Activated CD8-positive, alpha-beta T cell treated with anti-CD3 and anti-CD28 coated beads, Interleukin-2, amount 10 ng/mL, durations not matched to agents 7 days and 5 days (primary cell): ENCODE results near the gene TET2. TPM values are rescaled to one million over a fixed set of nuclear protein-coding genes. Genes with fewer than 3 reads are reported as not detected.

Source experiments
- ATAC-seq: fragments of 150-1000 bp; cut with Tn5 transposase; one replicate; pipeline ENCODE4 v1.10.0; 2021; ENCODE audit warnings: moderate library complexity
- CTCF ChIA-PET: fragments of 350-600 bp; sonication (Branson Sonifier 250); formaldehyde crosslinking; loops from one replicate; lab custom pipeline; 2021; ENCODE audit warnings: antibody characterized with exemption; lab: Charles Lee
- POLR2A ChIA-PET: fragments of 350-600 bp; sonication (Branson Sonifier 250); formaldehyde crosslinking; loops from one replicate; lab custom pipeline; 2021; ENCODE audit warnings: antibody characterized with exemption; lab: Charles Lee
- DNase-seq: peaks from one replicate; pipeline ENCODE4 v3.0.0-alpha.2; 2020
- H3K27ac Mint-ChIP-seq: one replicate; pipeline ENCODE4 v1.8.0; 2021; ENCODE audit warnings: mild to moderate bottlenecking, mixed read lengths
- H3K27me3 Mint-ChIP-seq: one replicate; pipeline ENCODE4 v1.8.0; 2021; ENCODE audit warnings: low read depth, mixed read lengths
- H3K36me3 Mint-ChIP-seq: one replicate; pipeline ENCODE4 v1.8.0; 2021; ENCODE audit warnings: low read depth, mixed read lengths
- H3K4me1 Mint-ChIP-seq: one replicate; pipeline ENCODE4 v1.8.0; 2021; ENCODE audit warnings: low read depth, mixed read lengths
- H3K4me3 Mint-ChIP-seq: one replicate; pipeline ENCODE4 v1.8.0; 2021; ENCODE audit warnings: mild to moderate bottlenecking, mixed read lengths
- H3K9me3 Mint-ChIP-seq: one replicate; pipeline ENCODE4 v1.8.0; 2022; ENCODE audit warnings: mixed read lengths; ENCODE audit not compliant: insufficient read depth
- total RNA-seq, 2 experiments: library from RNA; stranded (reverse); gene quantifications; one replicate each; pipeline ENCODE4 v1.2.3, GENCODE V29; 2021

The TET2 gene
- total RNA-seq, 2 experiments from 2014 or later, result 28.4 to 29.3 TPM

GRCh38 chr4:105186701-105187161 is 40.1 kb downstream of the TET2 start:
- ATAC-seq, result no peak
- H3K27ac Mint-ChIP-seq, result no peak overlapping the region
- peaks cover 20% of the 10 kb centered on the region for H3K36me3 Mint-ChIP-seq
- peaks cover 10% of the 10 kb centered on the region for H3K4me1 Mint-ChIP-seq
- POLR2A ChIA-PET, result no interaction called here
- DNase-seq, result no peak
- CTCF ChIA-PET, result no interaction called here
- no peak overlapping the region for H3K4me3 Mint-ChIP-seq
- H3K9me3 Mint-ChIP-seq, result no peaks in the 10 kb centered on the region
- H3K27me3 Mint-ChIP-seq, result no peaks in the 10 kb centered on the region

- ATAC-seq (no peak), DNase-seq (no peak)
- Mint-ChIP-seq H3K27ac (no peak overlapping the region), H3K4me1 (peaks cover 9% of the 10 kb centered on the region), H3K27me3 (no peaks in the 10 kb centered on the region), H3K36me3 (peaks cover 29% of the 10 kb centered on the region), H3K9me3 (no peaks in the 10 kb centered on the region), H3K4me3 (no peak overlapping the region)
- POLR2A ChIA-PET, result interaction anchor here (0.7 kb wide), 1 partner anchor 9 kb away, joined by 3 read pairs; no protein-coding TSS in a partner anchor
- CTCF ChIA-PET, result interaction anchor here (0.7 kb wide), 1 partner anchor 25 kb away, joined by 3 read pairs; no protein-coding TSS in a partner anchor
These were observed 43.4 kb downstream of the TET2 start for GRCh38 chr4:105189855-105190650.

DNA sequence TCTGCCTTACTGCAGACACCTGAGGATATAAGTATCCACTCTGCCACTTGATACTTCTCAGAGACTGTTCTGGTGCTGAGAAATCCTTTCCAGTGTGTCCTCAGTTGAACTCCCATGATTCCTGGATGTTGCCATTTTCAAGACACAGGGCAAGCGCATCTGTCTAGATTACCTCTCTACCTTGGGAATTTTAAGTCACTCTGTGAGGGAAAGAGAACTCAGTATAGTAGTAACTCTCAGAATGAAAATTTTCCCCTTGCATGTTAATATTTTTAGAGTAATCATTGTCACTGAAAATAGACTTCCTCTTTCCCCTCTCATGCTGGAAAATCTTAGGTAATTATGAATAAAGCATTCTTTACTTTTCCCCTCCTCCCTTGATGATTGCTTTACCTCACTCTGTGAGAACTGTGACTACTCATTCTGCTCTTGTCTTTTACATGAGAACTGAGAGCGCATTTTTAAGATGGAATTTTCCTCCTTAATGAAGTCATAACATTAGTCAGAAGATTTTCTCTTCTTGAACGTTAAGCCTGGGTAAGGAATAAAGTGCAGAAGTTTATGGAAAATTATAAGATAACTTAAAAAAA is 45.0 kb downstream of the TET2 start:
- ChIA-PET CTCF (no interaction called here), POLR2A (no interaction called here)
- H3K4me1 Mint-ChIP-seq, result peaks cover 10% of the 10 kb centered on the region
- H3K27me3 Mint-ChIP-seq, result no peaks in the 10 kb centered on the region
- no peaks in the 10 kb centered on the region for H3K9me3 Mint-ChIP-seq
- ATAC-seq (no peak), DNase-seq (no peak)
- no peak overlapping the region for H3K27ac Mint-ChIP-seq
- H3K4me3 Mint-ChIP-seq, result no peak overlapping the region
- H3K36me3 Mint-ChIP-seq, result peaks cover 42% of the 10 kb centered on the region

DNA sequence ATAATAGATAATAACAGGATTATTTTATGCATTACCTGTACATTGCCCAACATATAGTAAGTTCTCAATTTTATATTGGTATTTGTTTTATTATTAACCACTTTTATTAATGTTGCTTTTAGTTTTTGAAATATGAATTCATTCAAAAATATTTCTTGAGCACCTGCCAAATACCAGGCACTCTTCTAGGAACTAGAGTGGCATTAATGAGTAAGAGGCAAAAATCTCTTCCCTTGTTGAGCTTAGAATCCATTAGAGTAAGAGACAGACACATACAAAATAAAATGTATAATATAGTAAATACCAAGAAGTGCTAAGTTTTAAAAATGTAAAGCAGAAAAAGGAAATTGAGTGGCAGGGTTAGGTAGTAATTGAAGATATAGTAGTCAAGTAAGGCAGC is 45.8 kb downstream of the TET2 start:
- ATAC-seq, result no peak
- H3K36me3 Mint-ChIP-seq, result peaks cover 47% of the 10 kb centered on the region
- no peak overlapping the region for H3K27ac Mint-ChIP-seq
- no peak overlapping the region for H3K4me3 Mint-ChIP-seq
- DNase-seq, result no peak
- ChIA-PET CTCF (no interaction called here), POLR2A (no interaction called here)
- H3K9me3 Mint-ChIP-seq, result no peaks in the 10 kb centered on the region
- H3K4me1 Mint-ChIP-seq, result peaks cover 10% of the 10 kb centered on the region
- H3K27me3 Mint-ChIP-seq, result no peaks in the 10 kb centered on the region

GRCh38 chr4:105192910-105193309 is 46.2 kb downstream of the TET2 start:
- ChIA-PET CTCF (no interaction called here), POLR2A (no interaction called here)
- H3K9me3 Mint-ChIP-seq, result no peaks in the 10 kb centered on the region
- DNase-seq (no peak), ATAC-seq (no peak)
- peaks cover 47% of the 10 kb centered on the region for H3K36me3 Mint-ChIP-seq
- peaks cover 10% of the 10 kb centered on the region for H3K4me1 Mint-ChIP-seq
- H3K27ac Mint-ChIP-seq, result no peak overlapping the region
- no peak overlapping the region for H3K4me3 Mint-ChIP-seq
- no peaks in the 10 kb centered on the region for H3K27me3 Mint-ChIP-seq

DNA sequence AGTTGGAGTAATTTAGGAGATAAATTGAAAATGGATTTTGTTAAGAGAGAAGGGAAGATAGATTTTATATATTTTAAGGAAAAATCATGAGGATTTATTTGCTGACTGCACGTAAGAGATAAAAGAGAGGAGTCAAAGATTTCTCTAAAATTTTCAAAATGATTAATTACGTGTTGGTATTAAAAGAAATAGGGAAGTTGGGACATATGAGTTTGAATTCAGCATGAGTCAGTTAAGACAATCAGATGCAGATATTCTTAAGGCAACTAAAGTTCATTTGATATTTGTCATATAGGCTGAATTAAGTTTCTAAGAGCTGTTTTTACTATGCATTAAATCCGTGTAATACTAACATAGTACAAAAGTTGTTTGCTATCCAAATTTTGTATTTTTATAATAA is 46.9 kb downstream of the TET2 start:
- H3K27me3 Mint-ChIP-seq, result no peaks in the 10 kb centered on the region
- H3K4me3 Mint-ChIP-seq, result no peak overlapping the region
- no peak for ATAC-seq
- H3K27ac Mint-ChIP-seq, result no peak overlapping the region
- peaks cover 47% of the 10 kb centered on the region for H3K36me3 Mint-ChIP-seq
- H3K4me1 Mint-ChIP-seq, result peaks cover 10% of the 10 kb centered on the region
- no peak for DNase-seq
- H3K9me3 Mint-ChIP-seq, result no peaks in the 10 kb centered on the region
- POLR2A ChIA-PET, result no interaction called here
- CTCF ChIA-PET, result interaction anchor here (1.1 kb wide), 1 partner anchor 31 kb away, joined by 3 read pairs; no protein-coding TSS in a partner anchor

- Mint-ChIP-seq H3K27ac (no peak overlapping the region), H3K9me3 (no peaks in the 10 kb centered on the region), H3K36me3 (peaks cover 48% of the 10 kb centered on the region), H3K4me1 (peaks cover 10% of the 10 kb centered on the region), H3K27me3 (no peaks in the 10 kb centered on the region), H3K4me3 (no peak overlapping the region)
- CTCF ChIA-PET, result interaction anchor here (0.7 to 1.1 kb wide), 2 partner anchors 32 to 67 kb away, joined by 3 read pairs; no protein-coding TSS in a partner anchor
- no peak for DNase-seq
- POLR2A ChIA-PET, result no interaction called here
- ATAC-seq, result no peak
These were observed 47.9 kb downstream of the TET2 start for GRCh38 chr4:105194328-105195231.

GRCh38 chr4:105196523-105197145 is 50.0 kb downstream of the TET2 start:
- H3K4me1 Mint-ChIP-seq, result peaks cover 10% of the 10 kb centered on the region
- no peaks in the 10 kb centered on the region for H3K9me3 Mint-ChIP-seq
- ChIA-PET CTCF (interaction anchor here (1.2 to 1.3 kb wide), 2 partner anchors 10 to 17 kb away, joined by 3 to 5 read pairs; no protein-coding TSS in a partner anchor), POLR2A (no interaction called here)
- ATAC-seq, result no peak
- no peak for DNase-seq
- H3K27ac Mint-ChIP-seq, result no peak overlapping the region
- no peak overlapping the region for H3K4me3 Mint-ChIP-seq
- peaks cover 44% of the 10 kb centered on the region for H3K36me3 Mint-ChIP-seq
- no peaks in the 10 kb centered on the region for H3K27me3 Mint-ChIP-seq

DNA sequence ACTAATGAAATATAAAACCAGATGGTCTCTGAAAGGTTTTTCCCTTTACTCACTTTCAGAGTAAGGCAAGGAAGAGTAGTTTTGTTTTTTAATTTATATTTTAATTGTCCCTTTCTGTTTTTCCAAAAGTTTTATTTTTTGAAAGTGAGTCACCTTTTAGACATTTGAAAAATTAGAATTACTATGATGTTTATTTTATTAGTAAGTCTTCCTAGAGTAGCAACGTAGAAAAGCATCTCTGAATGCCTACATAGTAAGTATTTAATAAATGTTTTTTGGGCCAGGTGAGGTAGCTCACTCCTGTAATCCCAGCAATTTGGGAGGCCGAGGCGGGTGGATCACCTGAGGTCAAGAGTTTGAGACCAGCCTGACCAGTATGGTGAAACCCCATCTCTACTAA is 51.1 kb downstream of the TET2 start:
- H3K4me3 Mint-ChIP-seq, result no peak overlapping the region
- no peak overlapping the region for H3K27ac Mint-ChIP-seq
- no peaks in the 10 kb centered on the region for H3K9me3 Mint-ChIP-seq

DNA sequence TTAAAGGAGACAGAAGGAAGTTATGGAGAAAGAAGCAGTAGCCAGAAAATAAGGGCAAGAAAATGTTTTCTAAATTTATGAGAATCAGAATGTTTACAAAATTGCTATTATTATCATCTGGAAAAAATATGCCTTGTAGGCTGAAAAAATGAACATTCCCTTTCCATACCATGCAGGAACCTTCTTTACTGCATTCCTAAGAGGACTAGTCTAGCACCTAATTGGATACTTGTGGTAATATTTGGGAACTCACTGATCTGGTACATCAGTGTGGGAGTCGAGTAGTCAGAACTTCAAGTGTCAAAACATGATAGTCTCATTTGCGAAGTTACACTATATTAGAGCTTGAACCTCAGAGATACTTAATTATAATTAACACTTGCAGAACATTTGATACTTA is 51.9 kb downstream of the TET2 start:
- no peak overlapping the region for H3K27ac Mint-ChIP-seq
- POLR2A ChIA-PET, result no interaction called here
- ATAC-seq, result no peak
- CTCF ChIA-PET, result interaction anchor here (1.4 kb wide), 1 partner anchor 36 kb away, joined by 4 read pairs; no protein-coding TSS in a partner anchor
- H3K4me1 Mint-ChIP-seq, result peaks cover 7% of the 10 kb centered on the region
- no peaks in the 10 kb centered on the region for H3K27me3 Mint-ChIP-seq
- DNase-seq, result no peak
- no peak overlapping the region for H3K4me3 Mint-ChIP-seq
- peaks cover 37% of the 10 kb centered on the region for H3K36me3 Mint-ChIP-seq
- no peaks in the 10 kb centered on the region for H3K9me3 Mint-ChIP-seq

More for the DNA sequence above, 51.1 kb downstream of the TET2 start:
- CTCF ChIA-PET, result interaction anchor here (1.4 kb wide), 1 partner anchor 37 kb away, joined by 4 read pairs; no protein-coding TSS in a partner anchor
- Mint-ChIP-seq H3K36me3 (peaks cover 41% of the 10 kb centered on the region), H3K27me3 (no peaks in the 10 kb centered on the region), H3K4me1 (peaks cover 10% of the 10 kb centered on the region)
- ATAC-seq (no peak), DNase-seq (no peak)
- POLR2A ChIA-PET, result no interaction called here

DNA sequence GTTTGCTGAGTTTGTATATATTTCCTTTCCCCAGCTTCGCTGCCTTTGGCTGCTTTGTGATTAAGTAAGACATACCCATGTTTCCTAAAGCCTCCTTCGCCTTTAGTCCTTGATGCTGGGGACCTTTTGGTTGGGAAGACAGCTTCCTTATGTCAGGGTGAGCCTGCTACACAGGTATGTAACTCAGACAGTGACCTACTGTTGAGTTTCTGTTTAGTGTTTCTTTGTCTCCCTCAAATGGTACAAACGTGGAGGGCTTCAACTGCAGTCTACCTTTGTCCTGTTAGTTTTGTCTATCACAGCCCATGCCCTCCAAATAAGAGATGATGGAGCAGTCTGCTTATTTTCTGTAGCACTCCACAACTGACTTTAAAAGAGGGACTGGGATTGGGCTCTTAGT is 59.5 kb downstream of the TET2 start:
- Mint-ChIP-seq H3K9me3 (no peaks in the 10 kb centered on the region), H3K4me1 (no peaks in the 10 kb centered on the region), H3K4me3 (no peak overlapping the region), H3K36me3 (peaks cover 32% of the 10 kb centered on the region), H3K27me3 (no peaks in the 10 kb centered on the region), H3K27ac (no peak overlapping the region)
- ATAC-seq (no peak), DNase-seq (no peak)
- POLR2A ChIA-PET, result no interaction called here
- CTCF ChIA-PET, result interaction anchor here (1.2 kb wide), 1 partner anchor 9 kb away, joined by 3 read pairs; no protein-coding TSS in a partner anchor
